SK-N-SH treated with all-trans-retinoic acid at 6 μM for 48 hours (cell line): Measurements from ENCODE around the gene CADM1.

Experiments
- ATAC-seq: fragments of 200-7000 bp; cut with Tn5 transposase; 3 replicates; pipeline ENCODE4 v1.9.1; 2020; ENCODE audit warnings: mild to moderate bottlenecking, moderate library complexity
- ARNTL ChIP-seq: fragments of 450-650 bp; formaldehyde crosslinking; IDR thresholded peaks from 2 replicates; pipeline ENCODE4 v1.5.0; 2020; ENCODE audit warnings: low read depth, mild to moderate bottlenecking, moderate library complexity, borderline replicate concordance
- BACH2 ChIP-seq: fragments of 250-450 bp; sonication (Bioruptor Pico); IDR thresholded peaks from 2 replicates; pipeline ENCODE4 v1.9.0; 2021; ENCODE audit warnings: mild to moderate bottlenecking, borderline replicate concordance
- CREB5 ChIP-seq: fragments of 250-450 bp; sonication (Bioruptor Pico); IDR thresholded peaks from 2 replicates; pipeline ENCODE4 v1.5.1; 2020; ENCODE audit warnings: low read depth, mild to moderate bottlenecking, moderate library complexity
- CSDC2 ChIP-seq: fragments of 250-450 bp; sonication (Bioruptor Pico); IDR thresholded peaks from 2 replicates; pipeline ENCODE4 v1.5.0; 2020; ENCODE audit warnings: mild to moderate bottlenecking, moderate library complexity
- ESRRG ChIP-seq: fragments of 250-450 bp; sonication (Bioruptor Pico); IDR thresholded peaks from 2 replicates; pipeline ENCODE4 v1.6.1; 2021; ENCODE audit warnings: mild to moderate bottlenecking
- GLIS3 ChIP-seq: fragments of 250-450 bp; sonication (Bioruptor Pico); IDR thresholded peaks from 2 replicates; pipeline ENCODE4 v1.5.0; 2020; ENCODE audit warnings: mild to moderate bottlenecking, moderate library complexity
- ISL1 ChIP-seq: fragments of 250-450 bp; sonication (Bioruptor Pico); IDR thresholded peaks from 2 replicates; pipeline ENCODE4 v2.1.2; 2022; ENCODE audit warnings: mild to moderate bottlenecking, moderate library complexity
- OSR1 ChIP-seq: fragments of 250-450 bp; sonication (Bioruptor Pico); IDR thresholded peaks from 2 replicates; pipeline ENCODE4 v1.8.0; 2022; ENCODE audit warnings: moderate library complexity, mild to moderate bottlenecking, inconsistent platforms
- POU6F1 ChIP-seq: fragments of 250-450 bp; sonication (Bioruptor Pico); IDR thresholded peaks from 2 replicates; pipeline ENCODE4 v1.8.0; 2021; ENCODE audit warnings: low read depth, mild to moderate bottlenecking, moderate library complexity, borderline replicate concordance
- RARB ChIP-seq: fragments of 250-450 bp; sonication (Bioruptor Pico); IDR thresholded peaks from 2 replicates; pipeline ENCODE4 v1.8.0; 2021; ENCODE audit warnings: mild to moderate bottlenecking, moderate library complexity
- TCF4 ChIP-seq: fragments of 250-450 bp; sonication (Bioruptor Pico); IDR thresholded peaks from 2 replicates; pipeline ENCODE4 v1.8.0; 2021; ENCODE audit warnings: mild to moderate bottlenecking, moderate library complexity, borderline replicate concordance
- TOX ChIP-seq: fragments of 250-450 bp; sonication (Bioruptor Pico); IDR thresholded peaks from 2 replicates; pipeline ENCODE4 v1.8.0; 2021; ENCODE audit warnings: mild to moderate bottlenecking, moderate library complexity, borderline replicate concordance
- ZC3H10 ChIP-seq: fragments of 250-450 bp; sonication (Bioruptor Pico); IDR thresholded peaks from 2 replicates; pipeline ENCODE4 v1.5.1; 2021; ENCODE audit warnings: mild to moderate bottlenecking, moderate library complexity
- ZFP3 ChIP-seq: fragments of 250-450 bp; sonication (Bioruptor Pico); IDR thresholded peaks from 2 replicates; pipeline ENCODE4 v1.5.0; 2020; ENCODE audit warnings: mild to moderate bottlenecking, moderate library complexity
- ZFP30 ChIP-seq: fragments of 450-650 bp; formaldehyde crosslinking; IDR thresholded peaks from 2 replicates; pipeline ENCODE4 v1.5.0; 2022; ENCODE audit warnings: mild to moderate bottlenecking, moderate library complexity
- ZNF565 ChIP-seq: fragments of 450-650 bp; formaldehyde crosslinking; conservative IDR thresholded peaks from 2 replicates; pipeline ENCODE4 v1.5.0; 2020; ENCODE audit warnings: low read depth, mild to moderate bottlenecking, moderate library complexity
- ZNF70 ChIP-seq: fragments of 450-650 bp; formaldehyde crosslinking; IDR thresholded peaks from 2 replicates; pipeline ENCODE4 v1.5.0; 2020; ENCODE audit warnings: mild to moderate bottlenecking, moderate library complexity
- TF ChIP-seq, protein P1 (sequence below): fragments of 250-450 bp; sonication (Bioruptor Pico); IDR thresholded peaks from 2 replicates; pipeline ENCODE4 v1.8.0; 2020; ENCODE audit warnings: mild to moderate bottlenecking, moderate library complexity, borderline replicate concordance
- TF ChIP-seq, protein P2 (sequence below): fragments of 250-450 bp; sonication (Bioruptor Pico); IDR thresholded peaks from 2 replicates; pipeline ENCODE4 v1.5.1; 2021; ENCODE audit warnings: mild to moderate bottlenecking, moderate library complexity
- TF ChIP-seq, protein P3 (sequence below): fragments of 250-450 bp; sonication (Bioruptor Pico); IDR thresholded peaks from 2 replicates; pipeline ENCODE4 v1.5.0; 2020; ENCODE audit warnings: mild to moderate bottlenecking, moderate library complexity

The CADM1 gene

GRCh38 chr11:115348416-115348815 lies 155.8 kb downstream of the CADM1 start:
- TF ChIP-seq TCF4 (CRISPR knock-in tag): no peak
- TF ChIP-seq RARB: no peak
- TF ChIP-seq, protein P1, sequence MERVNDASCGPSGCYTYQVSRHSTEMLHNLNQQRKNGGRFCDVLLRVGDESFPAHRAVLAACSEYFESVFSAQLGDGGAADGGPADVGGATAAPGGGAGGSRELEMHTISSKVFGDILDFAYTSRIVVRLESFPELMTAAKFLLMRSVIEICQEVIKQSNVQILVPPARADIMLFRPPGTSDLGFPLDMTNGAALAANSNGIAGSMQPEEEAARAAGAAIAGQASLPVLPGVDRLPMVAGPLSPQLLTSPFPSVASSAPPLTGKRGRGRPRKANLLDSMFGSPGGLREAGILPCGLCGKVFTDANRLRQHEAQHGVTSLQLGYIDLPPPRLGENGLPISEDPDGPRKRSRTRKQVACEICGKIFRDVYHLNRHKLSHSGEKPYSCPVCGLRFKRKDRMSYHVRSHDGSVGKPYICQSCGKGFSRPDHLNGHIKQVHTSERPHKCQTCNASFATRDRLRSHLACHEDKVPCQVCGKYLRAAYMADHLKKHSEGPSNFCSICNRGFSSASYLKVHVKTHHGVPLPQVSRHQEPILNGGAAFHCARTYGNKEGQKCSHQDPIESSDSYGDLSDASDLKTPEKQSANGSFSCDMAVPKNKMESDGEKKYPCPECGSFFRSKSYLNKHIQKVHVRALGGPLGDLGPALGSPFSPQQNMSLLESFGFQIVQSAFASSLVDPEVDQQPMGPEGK (CRISPR knock-in tag): no peak
- TF ChIP-seq ZC3H10 (CRISPR knock-in tag): no peak
- TF ChIP-seq BACH2: no peak
- no peak for TF ChIP-seq ESRRG (CRISPR knock-in tag)
- no peak for ATAC-seq

DNA sequence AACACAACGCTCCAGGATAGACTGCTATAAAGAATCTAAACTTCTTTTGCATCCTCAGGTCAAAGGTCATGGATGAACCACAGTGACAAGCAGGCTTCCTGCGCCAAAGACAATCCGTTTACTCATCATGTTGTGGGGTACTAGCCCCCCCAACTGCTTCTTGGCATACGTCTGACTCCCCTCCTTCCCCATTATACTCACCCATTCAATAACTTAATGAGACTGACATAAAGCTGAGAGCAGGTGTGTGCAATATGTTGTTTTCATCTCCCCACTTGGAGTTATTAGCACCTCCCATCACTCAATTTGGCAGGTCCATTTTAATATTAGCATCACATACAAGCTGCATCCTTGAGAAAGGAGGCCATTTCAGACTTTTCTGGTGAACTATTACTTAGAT lies 157.1 kb downstream of the CADM1 start:
- TF ChIP-seq, protein P2, sequence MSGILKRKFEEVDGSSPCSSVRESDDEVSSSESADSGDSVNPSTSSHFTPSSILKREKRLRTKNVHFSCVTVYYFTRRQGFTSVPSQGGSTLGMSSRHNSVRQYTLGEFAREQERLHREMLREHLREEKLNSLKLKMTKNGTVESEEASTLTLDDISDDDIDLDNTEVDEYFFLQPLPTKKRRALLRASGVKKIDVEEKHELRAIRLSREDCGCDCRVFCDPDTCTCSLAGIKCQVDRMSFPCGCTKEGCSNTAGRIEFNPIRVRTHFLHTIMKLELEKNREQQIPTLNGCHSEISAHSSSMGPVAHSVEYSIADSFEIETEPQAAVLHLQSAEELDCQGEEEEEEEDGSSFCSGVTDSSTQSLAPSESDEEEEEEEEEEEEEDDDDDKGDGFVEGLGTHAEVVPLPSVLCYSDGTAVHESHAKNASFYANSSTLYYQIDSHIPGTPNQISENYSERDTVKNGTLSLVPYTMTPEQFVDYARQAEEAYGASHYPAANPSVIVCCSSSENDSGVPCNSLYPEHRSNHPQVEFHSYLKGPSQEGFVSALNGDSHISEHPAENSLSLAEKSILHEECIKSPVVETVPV (CRISPR knock-in tag): no peak
- TF ChIP-seq, protein P1 (CRISPR knock-in tag): no peak
- ATAC-seq: no peak

- ATAC-seq: no peak
Observed at GRCh38 chr11:115345840-115346239, 158.4 kb downstream of the CADM1 start.

GRCh38 chr11:115345361-115345760 lies 158.9 kb downstream of the CADM1 start:
- TF ChIP-seq, protein P2 (CRISPR knock-in tag): no peak
- no peak for TF ChIP-seq GLIS3 (CRISPR knock-in tag)
- TF ChIP-seq, protein P3, sequence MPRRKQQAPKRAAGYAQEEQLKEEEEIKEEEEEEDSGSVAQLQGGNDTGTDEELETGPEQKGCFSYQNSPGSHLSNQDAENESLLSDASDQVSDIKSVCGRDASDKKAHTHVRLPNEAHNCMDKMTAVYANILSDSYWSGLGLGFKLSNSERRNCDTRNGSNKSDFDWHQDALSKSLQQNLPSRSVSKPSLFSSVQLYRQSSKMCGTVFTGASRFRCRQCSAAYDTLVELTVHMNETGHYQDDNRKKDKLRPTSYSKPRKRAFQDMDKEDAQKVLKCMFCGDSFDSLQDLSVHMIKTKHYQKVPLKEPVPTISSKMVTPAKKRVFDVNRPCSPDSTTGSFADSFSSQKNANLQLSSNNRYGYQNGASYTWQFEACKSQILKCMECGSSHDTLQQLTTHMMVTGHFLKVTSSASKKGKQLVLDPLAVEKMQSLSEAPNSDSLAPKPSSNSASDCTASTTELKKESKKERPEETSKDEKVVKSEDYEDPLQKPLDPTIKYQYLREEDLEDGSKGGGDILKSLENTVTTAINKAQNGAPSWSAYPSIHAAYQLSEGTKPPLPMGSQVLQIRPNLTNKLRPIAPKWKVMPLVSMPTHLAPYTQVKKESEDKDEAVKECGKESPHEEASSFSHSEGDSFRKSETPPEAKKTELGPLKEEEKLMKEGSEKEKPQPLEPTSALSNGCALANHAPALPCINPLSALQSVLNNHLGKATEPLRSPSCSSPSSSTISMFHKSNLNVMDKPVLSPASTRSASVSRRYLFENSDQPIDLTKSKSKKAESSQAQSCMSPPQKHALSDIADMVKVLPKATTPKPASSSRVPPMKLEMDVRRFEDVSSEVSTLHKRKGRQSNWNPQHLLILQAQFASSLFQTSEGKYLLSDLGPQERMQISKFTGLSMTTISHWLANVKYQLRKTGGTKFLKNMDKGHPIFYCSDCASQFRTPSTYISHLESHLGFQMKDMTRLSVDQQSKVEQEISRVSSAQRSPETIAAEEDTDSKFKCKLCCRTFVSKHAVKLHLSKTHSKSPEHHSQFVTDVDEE (CRISPR knock-in tag): no peak
- TF ChIP-seq TOX (CRISPR knock-in tag): no peak
- no peak for TF ChIP-seq OSR1 (CRISPR knock-in tag)
- no peak for TF ChIP-seq ZC3H10 (CRISPR knock-in tag)
- TF ChIP-seq POU6F1: no peak
- no peak for TF ChIP-seq ZNF565 (CRISPR knock-in tag)
- TF ChIP-seq CREB5 (CRISPR knock-in tag): no peak
- no peak for TF ChIP-seq ISL1 (CRISPR knock-in tag)
- TF ChIP-seq ZNF70 (CRISPR knock-in tag): no peak
- no peak for TF ChIP-seq BACH2
- TF ChIP-seq ZFP30 (CRISPR knock-in tag): no peak
- TF ChIP-seq CSDC2 (CRISPR knock-in tag): no peak
- no peak for TF ChIP-seq ZFP3 (CRISPR knock-in tag)
- TF ChIP-seq ARNTL (CRISPR knock-in tag): no peak
- no peak for ATAC-seq

More at GRCh38 chr11:115345840-115346239, 158.4 kb downstream of the CADM1 start:
- TF ChIP-seq ZC3H10 (CRISPR knock-in tag) (no peak), TCF4 (CRISPR knock-in tag) (peak; percentile 28; the same call in 1 of the 2 replicates), TOX (CRISPR knock-in tag) (no peak)
